DLD1 (cell line): ENCODE measurements around the gene LRFN3.
"Not testable (repeated sequence)": the region's sequence is repeated elsewhere in the genome, so short reads cannot be mapped to it uniquely, and the experiment has no call there.

Experiments used
- in situ Hi-C: cut with HindIII; loops from 2 replicates; pipeline ENCODE4 v1.10.0; 2017; ENCODE audit warnings: low sequenced_read_pairs

LRFN3 gene

GRCh38 chr19:35905178-35905727, 30.9 kb upstream of the LRFN3 start:
- in situ Hi-C loops, result loop anchor here (10.0 kb wide), 1 partner anchor 70 kb away; no protein-coding TSS in a partner anchor

- in situ Hi-C loops, result loop anchor here (10.0 kb wide), 1 partner anchor 73 kb away; no protein-coding TSS in a partner anchor
Measured at GRCh38 chr19:35907377-35907745, 28.8 kb upstream of the LRFN3 start.

- in situ Hi-C loops, result loop anchor here (10.0 kb wide), 1 partner anchor 73 kb away; no protein-coding TSS in a partner anchor
Measured at GRCh38 chr19:35908010-35908441, 28.1 kb upstream of the LRFN3 start, which contains the start of gene TYROBP. Gene TYROBP, minus strand, starts transcription at chr19:35908295. Its CDS starts 67 bp downstream, at chr19:35908228.

- in situ Hi-C loops, result loop anchor here (10.0 kb wide), 1 partner anchor 74 kb away; no protein-coding TSS in a partner anchor
Measured at GRCh38 chr19:35908973-35909683, 27.0 kb upstream of the LRFN3 start.

GRCh38 chr19:35909684-35910035, 26.5 kb upstream of the LRFN3 start:
- in situ Hi-C loops, result loop anchor here (10.0 kb wide), 1 partner anchor 75 kb away; no protein-coding TSS in a partner anchor

GRCh38 chr19:35910355-35910754, 25.8 kb upstream of the LRFN3 start:
- in situ Hi-C loops, result not testable (repeated sequence)

GRCh38 chr19:35911173-35911572, 25.0 kb upstream of the LRFN3 start:
- in situ Hi-C loops, result no loop called here

- in situ Hi-C loops, result no loop called here
Measured at GRCh38 chr19:35911790-35912189, 24.4 kb upstream of the LRFN3 start.

GRCh38 chr19:35913589-35913988, 22.6 kb upstream of the LRFN3 start:
- in situ Hi-C loops, result no loop called here

- in situ Hi-C loops, result no loop called here
Measured at GRCh38 chr19:35915443-35915842, 20.7 kb upstream of the LRFN3 start.

GRCh38 chr19:35919306-35919705, 16.9 kb upstream of the LRFN3 start:
- in situ Hi-C loops, result no loop called here

- in situ Hi-C loops, result no loop called here
Measured at GRCh38 chr19:35921012-35921411, 15.2 kb upstream of the LRFN3 start.

GRCh38 chr19:35925501-35925900, 10.7 kb upstream of the LRFN3 start:
- in situ Hi-C loops, result no loop called here

- in situ Hi-C loops, result no loop called here
Measured at GRCh38 chr19:35928507-35928906, 7.7 kb upstream of the LRFN3 start.

GRCh38 chr19:35929876-35930275, 6.3 kb upstream of the LRFN3 start:
- in situ Hi-C loops, result no loop called here

- in situ Hi-C loops, result no loop called here
Measured at GRCh38 chr19:35931161-35931873, 4.9 kb upstream of the LRFN3 start.

GRCh38 chr19:35931874-35932202, 4.3 kb upstream of the LRFN3 start:
- in situ Hi-C loops, result no loop called here

GRCh38 chr19:35932291-35932936, 3.8 kb upstream of the LRFN3 start:
- in situ Hi-C loops, result no loop called here

- in situ Hi-C loops, result no loop called here
Measured at GRCh38 chr19:35936738-35937268, 629 bp downstream of the LRFN3 start.

GRCh38 chr19:35937345-35938281, 1.4 kb downstream of the LRFN3 start:
- in situ Hi-C loops, result no loop called here
